Head of caudate nucleus (tissue), 42 donors: ENCODE measurements around the gene SLC25A25.
"Not testable (repeated sequence)": the region's sequence is repeated elsewhere in the genome, so short reads cannot be mapped to it uniquely, and the experiment has no call there.

Experiments
- DNase-seq, 42 donors: peaks; one replicate each; pipeline versions ENCODE4 v3.0.0 to v3.0.0-alpha.2; 2020 to 2021; ENCODE audit warnings: mixed read lengths in 7 of 42
- intact Hi-C: fragments of 100-400 bp; cut with DNase I; formaldehyde crosslinking; loops from one replicate; pipeline ENCODE4 v1.15.0; 2022

The SLC25A25 gene

DNA sequence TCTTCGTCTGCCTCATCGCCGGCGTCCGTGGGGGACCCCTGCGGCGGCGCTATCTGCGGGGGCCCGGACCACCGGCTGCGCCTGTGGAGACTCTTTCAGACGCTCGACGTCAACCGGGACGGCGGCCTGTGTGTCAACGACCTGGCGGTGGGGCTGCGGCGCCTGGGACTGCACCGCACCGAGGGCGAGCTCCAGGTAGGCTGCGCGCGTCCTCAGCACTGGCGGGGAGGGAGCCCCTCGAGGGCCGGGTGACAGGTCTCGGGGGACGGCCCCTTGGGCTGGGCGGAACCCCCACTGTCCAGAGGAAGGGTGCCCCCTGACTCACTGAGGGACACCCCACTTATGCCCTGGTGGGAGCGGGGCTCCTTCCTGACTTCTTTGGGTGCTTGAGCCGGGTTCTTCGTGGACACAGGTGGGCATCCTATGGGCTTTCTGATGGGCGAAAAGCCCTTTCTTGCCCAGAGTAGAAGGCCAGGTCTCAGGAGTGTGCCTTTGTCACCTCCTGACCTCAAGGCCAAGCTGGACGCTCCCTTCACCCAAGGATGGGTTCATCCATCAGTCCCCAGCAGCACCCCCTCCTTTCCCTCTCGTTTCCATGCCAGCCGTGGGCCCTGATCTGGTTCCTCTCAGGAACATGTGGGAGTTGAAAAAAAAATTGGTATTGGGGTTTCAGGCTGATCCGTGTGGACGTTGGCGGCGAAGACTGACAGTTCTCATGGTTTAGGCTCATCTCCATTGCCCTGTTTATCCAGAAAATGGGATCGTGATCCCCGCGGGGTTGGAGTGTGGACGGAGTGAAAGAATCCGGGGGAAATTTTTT is 564 bp downstream of the SLC25A25 start:
- peak in 41 of 42 donors; percentile 12 to 78 (median 54) for DNase-seq
- intact Hi-C loops, result loop anchor here (10.0 kb wide), 1 partner anchor 124 kb away; no protein-coding TSS in a partner anchor

DNA sequence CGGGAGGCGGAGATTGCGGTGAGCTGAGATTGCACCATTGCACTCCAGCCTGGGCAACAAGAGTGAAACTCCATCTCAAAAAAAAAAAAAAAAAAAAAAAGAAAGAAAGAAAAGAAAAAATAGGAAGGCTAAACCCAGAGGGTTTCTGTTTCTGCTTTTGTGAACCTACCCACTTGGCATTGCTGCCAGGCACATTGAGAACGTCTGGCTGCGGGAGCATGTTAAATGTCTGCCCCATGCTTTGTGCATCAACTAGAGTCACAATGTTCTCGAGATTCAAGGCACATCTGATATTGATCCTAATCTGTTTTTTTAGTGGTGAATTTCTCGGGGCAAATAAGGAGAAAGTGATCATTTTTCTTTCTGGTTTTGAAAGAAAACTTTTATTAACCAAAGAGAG is 2.8 kb downstream of the SLC25A25 start:
- peak in 11 of 42 donors; percentile 17 to 69 (median 35) for DNase-seq
- intact Hi-C loops, result no loop called here

DNA sequence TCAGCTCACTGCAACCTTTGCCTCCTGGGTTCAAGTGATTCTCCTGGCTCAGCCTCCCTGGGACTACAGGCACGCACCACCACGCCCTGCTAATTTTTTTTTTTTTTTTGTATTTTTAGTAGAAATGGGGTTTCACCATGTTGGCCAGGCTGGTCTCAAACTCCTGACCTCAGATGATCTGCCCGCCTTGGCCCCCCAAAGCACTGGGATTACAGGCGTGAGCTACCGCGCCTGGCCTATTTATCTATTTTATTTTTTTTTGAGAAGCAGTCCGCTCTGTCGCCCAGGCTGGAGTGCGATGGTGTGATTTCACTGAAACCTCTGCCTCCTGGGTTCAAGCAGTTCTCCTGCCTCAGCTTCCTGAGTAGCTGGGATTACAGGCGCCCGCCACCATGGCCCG is 3.4 kb downstream of the SLC25A25 start:
- intact Hi-C loops, DNase-seq: not testable (repeated sequence)

DNA sequence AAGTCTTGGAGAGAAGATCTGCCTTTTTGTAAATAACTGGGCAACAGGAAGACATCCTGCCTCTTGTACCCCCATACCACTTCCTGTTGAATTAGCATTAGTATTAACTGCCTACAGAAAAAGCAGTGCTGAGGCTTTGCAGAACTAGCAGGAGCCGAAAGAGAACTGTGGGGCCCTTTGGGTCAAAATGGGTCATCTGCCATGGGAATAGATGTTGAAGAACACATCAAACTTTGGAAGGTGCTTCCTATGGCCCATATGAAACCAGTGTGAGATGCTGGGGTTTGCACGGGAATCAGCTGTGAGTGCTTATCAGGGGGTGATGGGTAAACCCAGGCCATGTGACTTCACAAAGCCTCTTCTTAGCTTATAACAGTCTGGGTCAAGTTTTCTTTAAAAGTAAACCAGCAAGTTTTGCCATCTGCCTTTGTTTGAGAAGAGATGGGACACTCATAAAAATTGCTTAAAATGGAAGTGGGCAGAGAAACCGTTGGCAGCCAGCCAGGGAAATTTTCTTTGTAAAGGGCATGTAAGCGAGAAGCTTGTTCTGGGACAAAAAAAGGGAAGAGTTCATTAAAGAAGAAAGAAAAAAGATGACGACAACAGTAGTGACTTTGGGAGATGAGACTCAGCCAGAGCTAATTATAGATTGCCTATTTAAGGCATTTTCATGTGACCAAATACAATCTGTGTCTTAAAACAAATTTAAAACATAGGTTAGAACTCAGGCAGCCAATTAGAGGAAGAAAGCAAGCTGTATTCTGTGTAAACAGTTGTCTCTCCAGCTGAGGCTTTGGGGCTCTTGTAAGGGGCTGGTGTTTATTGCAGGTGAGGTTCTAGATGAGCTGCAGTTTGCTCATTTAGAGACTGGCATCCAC is 4.4 kb downstream of the SLC25A25 start:
- intact Hi-C loops, result no loop called here
- DNase-seq, result peak in 37 of 42 donors; percentile 34 to 84 (median 60)

DNA sequence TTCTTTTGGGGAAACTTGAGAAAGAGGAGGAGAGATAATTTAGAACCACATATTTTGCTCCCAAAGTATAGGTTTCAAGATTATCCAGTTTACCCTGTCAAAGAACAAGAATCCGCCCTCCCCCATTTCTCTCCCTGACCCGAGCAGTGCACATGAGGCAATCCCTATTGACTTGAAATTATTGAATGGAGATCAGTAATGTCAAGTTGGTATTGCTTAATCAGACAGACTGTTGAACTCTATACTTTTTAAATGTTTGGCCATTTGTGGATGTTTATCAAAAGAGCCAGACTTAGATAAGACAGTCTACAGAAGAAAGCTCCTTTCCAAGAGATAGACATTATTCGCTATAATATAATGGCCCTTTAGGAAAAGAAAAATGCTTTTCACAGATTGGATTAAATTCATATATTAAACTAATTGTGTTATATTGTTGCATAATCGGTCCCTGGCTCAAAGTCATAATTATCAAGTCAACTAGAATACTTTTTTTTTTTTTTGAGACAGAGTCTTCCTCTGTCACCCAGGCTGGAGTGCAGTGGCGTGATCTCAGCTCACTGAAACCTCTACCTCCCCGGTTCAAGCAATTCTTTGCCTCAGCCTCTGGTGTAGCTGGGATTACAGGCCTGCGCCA is 5.3 kb downstream of the SLC25A25 start:
- DNase-seq, result no peak
- intact Hi-C loops, result no loop called here

DNA sequence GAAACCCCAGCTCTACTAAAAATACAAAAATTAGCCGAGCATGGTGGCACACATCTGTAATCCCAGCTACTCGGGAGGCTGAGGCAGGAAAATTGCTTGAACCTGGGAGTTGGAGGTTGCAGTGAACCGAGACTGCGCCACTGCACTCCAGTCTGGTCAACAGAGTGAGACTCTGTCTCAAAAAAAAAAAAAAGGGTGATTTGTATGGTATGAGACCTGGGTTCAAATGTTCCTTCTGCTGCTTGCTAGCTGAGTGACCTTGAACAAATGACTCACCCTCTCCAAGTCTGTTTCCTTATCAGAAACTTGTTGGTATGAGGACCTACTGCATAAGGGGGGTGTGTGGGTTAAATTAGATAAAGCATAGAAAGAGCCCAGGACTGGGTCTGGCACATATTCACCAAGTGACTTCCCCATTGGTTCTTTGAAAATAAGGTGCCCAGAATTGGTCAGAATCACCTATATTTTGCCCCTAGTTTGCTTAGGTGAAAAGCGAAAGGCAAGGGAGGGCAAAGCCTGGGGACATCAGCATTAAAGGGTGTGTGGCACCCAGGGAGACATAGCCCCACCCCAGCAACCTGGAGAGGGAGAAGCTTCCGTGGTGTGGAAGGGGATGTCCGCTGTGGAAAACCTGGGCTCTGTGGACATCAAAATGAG is 9.9 kb downstream of the SLC25A25 start:
- no peak for DNase-seq

DNA sequence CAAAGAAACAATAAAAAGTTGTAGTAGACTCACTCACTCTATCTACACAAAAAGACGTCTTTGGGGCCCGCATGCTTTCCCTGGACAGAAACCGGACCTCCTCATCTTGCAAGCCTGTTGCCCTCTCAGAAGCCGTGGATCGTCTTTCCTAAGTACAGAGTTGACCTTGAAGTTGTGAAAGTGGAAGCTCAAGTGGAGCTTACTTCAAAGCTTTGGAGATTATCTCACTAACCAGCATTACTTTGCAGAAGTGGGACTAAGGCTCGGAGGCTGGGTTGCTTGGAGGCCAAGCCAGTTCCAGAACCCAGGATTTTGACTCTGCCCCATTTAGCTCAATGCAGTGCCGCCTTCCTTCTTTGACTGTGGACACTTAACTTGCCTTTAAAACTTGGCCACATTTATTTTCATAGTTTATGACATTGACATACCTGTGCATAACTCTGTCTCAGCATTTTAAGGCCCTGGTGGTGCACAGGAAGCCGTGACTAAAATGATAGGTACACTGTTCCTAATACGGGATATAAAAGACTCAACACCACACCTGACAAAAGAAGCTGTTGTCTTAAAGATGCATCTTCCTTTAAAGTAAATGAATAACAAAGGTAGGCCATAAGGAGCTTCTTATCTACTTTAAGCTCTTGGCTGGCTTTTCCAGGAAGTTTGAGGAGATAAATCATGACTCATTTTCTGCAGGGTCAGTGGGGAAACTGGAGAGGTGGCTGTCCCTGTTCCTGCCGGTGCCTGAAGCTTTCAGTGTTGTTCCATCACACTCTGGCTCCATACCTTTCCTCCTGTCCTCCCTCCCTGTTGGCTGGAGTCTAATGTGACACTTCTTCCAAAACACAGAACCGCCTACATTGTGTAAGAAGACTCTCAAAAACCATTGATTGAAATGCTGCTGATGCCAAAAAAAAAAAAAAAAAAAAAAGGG is 10.7 kb downstream of the SLC25A25 start:
- no peak for DNase-seq
- intact Hi-C loops, result no loop called here

More for the DNA sequence above, 9.9 kb downstream of the SLC25A25 start:
- intact Hi-C loops, result no loop called here

DNA sequence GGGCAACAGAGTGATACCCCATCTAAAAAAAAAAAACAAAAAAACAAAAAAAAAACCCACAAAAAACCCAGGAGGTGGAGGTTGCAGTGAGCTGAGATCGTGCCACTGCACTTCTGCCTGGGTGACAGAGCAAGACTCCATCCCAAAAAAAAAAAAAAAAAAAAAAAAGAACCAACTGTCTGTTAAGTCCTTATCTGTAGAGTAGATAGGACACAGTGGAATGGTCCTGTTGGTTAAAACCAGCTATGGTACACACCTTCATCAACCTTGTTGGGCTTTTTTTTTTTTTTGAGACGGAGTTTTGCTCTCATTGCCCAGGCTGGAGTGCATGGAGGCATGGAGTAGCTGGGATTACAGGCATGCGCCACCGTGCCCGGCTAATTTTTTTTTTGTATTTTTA is 12.2 kb downstream of the SLC25A25 start:
- intact Hi-C loops, result no loop called here

DNA sequence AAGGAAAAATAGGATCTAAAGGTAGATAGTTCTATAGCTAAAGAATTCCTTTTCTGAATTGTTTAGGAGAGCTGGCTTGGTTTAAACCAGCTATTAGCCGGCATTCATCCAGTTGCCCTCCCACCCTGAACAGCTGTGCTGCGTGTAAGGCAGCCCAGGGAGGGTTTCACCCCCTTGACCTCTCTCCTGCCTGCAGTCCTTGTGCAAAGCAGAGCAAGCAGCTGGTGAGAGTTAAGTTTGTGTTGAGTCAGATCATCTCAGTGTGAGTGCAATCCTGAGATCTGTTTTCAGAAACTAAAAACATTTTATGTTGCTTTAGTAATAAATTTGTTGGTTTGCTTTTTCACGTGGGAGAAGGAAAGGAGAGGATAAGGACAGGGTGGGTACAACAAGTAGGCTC is 13.0 kb downstream of the SLC25A25 start:
- intact Hi-C loops, result no loop called here
- DNase-seq, result no peak

More for the DNA sequence above, 12.2 kb downstream of the SLC25A25 start:
- DNase-seq, result no peak

DNA sequence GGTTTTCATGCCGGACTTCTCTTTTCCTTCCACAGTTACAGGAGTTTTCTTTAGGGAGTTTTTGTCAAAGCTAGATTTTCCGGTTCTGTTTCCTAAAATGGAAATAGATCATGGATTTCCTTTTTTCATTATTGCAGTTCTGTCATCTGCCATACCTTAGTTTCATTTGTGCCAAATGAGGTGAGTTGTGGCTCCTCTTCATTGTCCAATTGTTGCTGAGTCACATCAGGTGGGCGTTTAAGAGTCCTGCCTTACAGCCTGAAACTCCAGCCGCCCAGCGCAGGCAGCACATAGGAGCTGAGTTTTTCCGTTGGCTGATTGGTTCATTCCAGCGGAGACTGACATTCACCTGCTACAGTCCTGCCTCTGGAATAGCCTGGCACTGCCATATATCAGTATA is 14.1 kb downstream of the SLC25A25 start:
- peak in 1 of 42 donors; percentile 26 for DNase-seq
- intact Hi-C loops, result no loop called here

DNA sequence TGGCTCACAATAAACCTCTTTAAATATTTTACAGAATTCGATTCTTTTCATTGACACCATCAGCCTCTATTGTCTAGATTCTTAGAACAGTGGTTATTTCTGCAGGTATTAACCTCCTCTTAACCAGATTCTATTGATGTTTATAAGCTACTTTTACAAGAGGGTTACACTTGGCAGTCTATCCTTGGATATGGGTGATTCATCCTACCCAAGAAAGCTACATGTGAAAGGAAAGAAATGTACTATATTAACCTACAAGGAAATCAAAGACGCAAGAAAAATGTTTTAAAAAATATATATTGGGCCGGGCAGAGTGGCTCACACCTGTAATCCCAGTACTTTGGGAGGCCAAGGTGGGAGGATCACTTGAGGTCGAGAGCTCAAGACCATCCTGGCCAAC is 16.7 kb downstream of the SLC25A25 start:
- intact Hi-C loops, result no loop called here
- DNase-seq, result peak in 1 of 42 donors; percentile 19

DNA sequence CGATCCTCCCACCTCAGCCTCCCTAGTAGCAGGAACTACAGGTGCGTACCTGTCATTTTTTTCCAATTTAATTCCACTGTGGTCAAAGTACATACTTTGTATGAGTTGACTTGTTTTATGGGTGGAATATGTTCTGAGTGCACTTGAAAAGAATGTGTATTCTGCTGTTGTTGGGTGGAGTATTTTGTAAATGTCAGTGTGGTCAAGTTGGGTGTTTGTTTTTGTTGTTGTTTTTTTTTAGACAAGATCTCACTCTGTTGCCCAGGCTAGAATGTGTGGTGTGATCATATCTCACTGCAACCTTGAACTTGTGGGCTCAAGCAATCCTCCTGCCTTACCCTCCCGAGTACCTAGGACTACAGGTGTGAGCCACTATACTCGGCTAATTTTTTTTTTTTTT is 17.9 kb downstream of the SLC25A25 start:
- no peak for DNase-seq
- intact Hi-C loops, result no loop called here

DNA sequence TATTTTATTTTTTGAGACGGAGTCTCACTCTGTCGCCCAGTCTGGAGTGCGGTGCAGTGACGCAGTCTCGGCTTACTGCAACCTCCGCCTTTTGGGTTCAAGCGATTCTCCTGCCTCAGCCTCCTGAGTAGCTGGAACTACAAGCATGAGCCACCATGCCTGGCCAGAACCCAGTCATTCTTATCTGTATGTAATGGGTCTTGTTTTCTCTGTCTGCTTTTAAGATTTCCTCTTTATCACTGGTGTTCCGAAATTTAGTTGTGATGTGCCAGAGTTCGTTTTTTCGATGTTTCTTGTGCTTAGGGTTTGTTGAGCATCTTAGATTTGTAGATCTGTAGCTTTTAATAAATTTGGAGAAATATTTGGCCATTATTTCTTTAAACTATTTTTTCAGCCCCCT is 19.2 kb downstream of the SLC25A25 start:
- intact Hi-C loops, result no loop called here
- peak in 1 of 42 donors; percentile 18 for DNase-seq

DNA sequence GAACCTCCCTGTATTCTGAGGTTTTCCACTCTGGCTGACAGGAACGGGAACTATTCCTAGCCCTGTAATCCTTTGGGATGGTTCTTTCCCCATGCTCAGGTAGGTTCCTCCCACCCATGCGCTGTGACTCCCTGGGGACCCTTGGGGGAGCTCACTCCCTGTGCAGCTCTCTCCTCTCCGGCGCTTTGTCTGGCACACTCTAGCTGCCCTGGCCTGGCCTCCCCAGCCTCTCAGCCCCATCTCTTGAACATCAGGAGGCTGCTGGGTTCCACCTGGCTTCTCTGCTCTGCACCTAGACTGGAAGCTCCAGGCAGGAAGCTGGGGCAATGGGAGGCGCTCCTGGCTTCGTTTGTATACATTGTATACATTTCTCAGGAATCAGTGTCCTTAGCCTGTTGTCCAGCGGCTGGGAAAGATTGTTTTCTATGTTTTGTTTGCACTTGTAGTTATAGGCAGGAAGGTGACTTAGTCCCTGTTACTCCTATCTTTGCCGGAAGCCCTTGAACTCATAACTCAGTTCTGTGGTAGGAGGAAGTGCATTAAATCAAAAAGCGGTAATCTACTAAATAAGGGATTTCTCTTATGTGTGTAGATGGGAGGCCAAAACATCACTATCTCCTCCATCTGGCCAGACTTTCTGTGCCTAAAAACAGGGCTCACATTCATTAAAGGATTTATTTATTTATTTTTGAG is 20.4 kb downstream of the SLC25A25 start:
- no peak for DNase-seq
- intact Hi-C loops, result no loop called here

DNA sequence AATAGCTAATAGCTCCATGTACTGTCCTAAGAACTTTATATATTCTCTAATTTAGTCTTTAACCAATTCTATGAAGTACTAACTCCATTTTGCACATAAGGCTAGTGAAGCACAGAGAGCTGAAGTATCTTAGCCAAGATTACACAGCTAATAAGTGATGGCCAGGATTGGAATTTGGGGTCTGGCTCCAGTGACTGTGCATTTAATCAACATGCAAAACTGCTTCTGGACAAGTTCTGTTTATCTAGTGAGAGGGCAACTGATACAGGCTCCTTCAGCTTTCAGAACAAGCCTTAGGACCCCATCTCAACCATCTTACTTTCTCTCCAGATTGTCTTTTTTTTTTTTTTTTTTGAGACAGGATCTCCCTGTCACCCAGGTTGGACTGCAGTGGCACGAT is 21.3 kb downstream of the SLC25A25 start:
- no peak for DNase-seq
- intact Hi-C loops, result no loop called here

DNA sequence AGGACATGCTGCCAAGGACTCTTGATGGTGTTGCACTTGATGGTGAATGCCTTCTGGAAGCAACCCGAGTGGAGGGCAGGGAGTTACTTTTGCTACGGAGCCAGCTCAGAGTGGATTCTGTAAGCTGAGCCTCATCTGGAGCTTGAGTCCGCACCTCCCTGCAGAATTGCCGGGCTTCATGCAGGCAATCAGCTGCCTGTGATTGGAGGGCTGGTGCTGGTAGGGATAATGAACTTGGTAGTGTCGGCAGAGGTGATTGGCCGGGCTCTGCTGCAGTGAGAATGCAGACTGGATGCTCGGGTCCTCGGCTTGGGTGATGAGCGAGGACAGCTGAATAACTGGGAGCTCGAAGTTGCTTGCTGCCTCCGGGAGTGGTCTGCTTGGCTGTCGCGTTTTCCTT is 23.1 kb downstream of the SLC25A25 start:
- intact Hi-C loops, result no loop called here
- DNase-seq, result peak; percentile 78 to 98 (median 91)

DNA sequence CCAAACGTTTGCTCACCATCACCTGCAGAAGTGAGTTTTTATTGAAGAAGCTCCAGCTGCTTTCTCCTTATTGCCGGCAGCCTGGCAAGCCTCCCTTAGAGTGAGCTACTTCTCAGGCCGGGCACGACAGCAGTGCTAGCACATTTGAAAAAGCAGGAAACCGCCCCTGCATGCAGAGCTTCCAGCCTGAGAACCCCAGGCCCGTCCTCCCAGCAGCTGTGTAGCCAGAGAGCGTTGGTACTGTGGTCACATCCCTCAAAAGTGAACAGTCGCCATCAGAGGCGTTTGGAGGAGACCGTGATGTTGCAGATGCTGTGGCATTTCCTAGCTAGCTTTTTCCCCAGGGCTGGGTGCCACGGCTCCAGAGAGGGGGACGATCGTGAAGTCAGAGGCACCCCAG is 23.5 kb downstream of the SLC25A25 start:
- intact Hi-C loops, result no loop called here
- DNase-seq, result peak in 26 of 42 donors; percentile 39 to 79 (median 63)
